ENCODE measurements around the gene GRIN2A.

GRIN2A gene

DNA sequence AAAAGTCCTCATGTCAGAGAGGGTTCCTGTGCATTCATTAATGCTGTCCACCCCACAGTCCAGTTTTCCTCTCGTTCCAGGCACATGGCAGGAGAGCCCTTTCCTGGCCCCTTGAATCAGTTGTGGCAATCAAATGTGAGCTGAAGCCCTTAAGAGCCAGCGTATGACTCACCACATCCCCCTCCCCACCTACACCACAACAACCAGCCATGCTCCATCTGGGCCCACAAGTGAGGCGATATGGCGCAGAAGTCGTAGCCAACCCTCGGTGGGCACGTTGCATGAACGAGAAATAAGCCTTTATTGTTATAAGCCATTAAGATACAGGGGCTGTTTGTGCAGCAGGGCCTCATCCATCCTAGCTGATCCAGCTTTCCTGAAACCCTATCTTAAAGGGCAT is 28.2 kb downstream of the GRIN2A start:
- H3K27ac ChIP-seq = no peak overlapping the region
- TF ChIP-seq, protein P1, sequence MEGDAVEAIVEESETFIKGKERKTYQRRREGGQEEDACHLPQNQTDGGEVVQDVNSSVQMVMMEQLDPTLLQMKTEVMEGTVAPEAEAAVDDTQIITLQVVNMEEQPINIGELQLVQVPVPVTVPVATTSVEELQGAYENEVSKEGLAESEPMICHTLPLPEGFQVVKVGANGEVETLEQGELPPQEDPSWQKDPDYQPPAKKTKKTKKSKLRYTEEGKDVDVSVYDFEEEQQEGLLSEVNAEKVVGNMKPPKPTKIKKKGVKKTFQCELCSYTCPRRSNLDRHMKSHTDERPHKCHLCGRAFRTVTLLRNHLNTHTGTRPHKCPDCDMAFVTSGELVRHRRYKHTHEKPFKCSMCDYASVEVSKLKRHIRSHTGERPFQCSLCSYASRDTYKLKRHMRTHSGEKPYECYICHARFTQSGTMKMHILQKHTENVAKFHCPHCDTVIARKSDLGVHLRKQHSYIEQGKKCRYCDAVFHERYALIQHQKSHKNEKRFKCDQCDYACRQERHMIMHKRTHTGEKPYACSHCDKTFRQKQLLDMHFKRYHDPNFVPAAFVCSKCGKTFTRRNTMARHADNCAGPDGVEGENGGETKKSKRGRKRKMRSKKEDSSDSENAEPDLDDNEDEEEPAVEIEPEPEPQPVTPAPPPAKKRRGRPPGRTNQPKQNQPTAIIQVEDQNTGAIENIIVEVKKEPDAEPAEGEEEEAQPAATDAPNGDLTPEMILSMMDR (conservative IDR thresholded peaks at IDR 0.05) = no peak
- no peak for TF ChIP-seq ZFX (IDR thresholded peaks at IDR 0.05)

DNA sequence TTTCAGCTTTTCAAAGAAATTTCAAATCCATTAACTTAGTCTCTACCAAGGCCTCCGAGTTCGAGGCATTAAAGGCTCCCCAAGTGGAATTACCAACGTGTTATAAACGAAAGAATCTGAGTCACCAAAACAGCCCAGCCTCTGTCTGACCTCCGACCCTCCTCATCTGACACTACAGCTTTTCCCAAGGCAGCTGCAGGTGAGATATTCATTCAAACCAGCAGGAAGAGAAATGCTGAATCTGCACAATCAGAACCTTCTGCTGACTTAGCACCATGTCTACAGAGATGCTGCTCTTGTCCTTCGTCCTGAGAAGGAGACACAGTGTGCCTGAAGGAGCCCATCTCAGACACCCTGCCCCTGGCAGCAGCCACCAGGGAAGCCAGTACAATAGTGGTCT is 30.5 kb downstream of the GRIN2A start:
- no peak overlapping the region for H3K27ac ChIP-seq
- TF ChIP-seq, protein P1 (conservative IDR thresholded peaks at IDR 0.05) = no peak

DNA sequence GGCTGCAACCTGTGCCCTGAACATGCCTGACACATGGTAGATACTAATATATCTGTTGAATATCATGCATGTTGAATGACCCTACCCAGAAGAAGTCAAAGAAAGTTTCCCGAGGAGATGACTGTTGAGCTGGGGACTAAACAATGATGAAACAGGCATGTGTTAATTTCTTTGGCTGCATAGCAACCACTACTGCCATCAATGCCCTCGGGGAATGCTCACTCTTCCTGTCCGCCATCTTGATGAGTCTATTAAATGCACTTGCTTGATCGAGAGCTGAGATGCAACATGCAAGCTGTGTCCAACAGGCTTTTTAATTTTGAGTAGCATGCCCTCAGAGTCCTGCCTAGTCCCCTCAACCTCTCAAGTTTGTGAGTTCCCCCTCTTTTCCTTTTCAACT is 31.3 kb downstream of the GRIN2A start:
- no peak for TF ChIP-seq ZFX (IDR thresholded peaks at IDR 0.05)
- TF ChIP-seq, protein P1 (conservative IDR thresholded peaks at IDR 0.05) = no peak
- H3K27ac ChIP-seq = no peak overlapping the region

DNA sequence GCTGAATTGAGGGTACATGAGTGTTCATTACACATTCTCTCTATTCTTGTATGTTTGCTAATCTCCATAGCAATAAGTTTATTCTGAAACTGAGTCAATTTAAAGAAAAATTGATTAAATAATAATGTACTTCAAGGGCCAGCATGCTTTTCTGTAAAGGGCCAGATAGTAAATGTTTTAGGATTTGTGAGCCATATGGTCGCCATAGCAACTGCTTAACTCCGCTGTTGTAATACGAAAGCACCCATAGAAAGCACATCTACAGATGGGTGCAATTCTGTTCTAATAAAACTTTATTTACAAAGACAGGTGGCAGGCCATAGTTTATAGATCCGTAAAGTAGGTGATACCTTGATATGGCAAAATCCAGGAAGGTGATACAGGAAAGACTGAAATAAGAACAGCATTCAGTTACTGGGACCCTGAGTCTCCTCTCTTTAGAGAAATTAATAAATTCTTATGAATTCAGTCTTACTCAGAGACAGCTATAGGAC is 36.6 kb downstream of the GRIN2A start:
- no peak overlapping the region for H3K27ac ChIP-seq
- TF ChIP-seq ZFX (IDR thresholded peaks at IDR 0.05) = no peak
- TF ChIP-seq, protein P1 (conservative IDR thresholded peaks at IDR 0.05) = no peak

DNA sequence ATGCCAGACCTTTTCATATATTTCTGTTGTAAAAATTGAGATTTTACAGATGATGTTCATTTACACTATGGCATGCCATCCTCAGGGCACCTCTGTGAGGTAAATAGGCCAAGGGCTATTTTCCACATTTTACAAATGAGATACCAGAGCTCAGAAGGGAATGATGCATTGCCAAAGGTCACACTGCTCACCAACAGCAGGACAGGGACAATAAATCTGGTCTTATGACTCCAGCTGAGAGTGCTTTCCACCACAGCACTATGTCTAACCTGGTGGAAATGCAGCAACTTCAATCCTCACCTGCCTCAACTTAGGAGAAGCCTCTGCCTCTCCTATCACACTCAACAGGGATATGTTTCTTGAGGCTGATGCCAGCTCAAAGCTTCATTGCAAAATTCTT is 40.6 kb downstream of the GRIN2A start:
- no peak for TF ChIP-seq ZFX (IDR thresholded peaks at IDR 0.05)
- TF ChIP-seq, protein P1 (conservative IDR thresholded peaks at IDR 0.05) = no peak
- H3K27ac ChIP-seq = no peak overlapping the region

DNA sequence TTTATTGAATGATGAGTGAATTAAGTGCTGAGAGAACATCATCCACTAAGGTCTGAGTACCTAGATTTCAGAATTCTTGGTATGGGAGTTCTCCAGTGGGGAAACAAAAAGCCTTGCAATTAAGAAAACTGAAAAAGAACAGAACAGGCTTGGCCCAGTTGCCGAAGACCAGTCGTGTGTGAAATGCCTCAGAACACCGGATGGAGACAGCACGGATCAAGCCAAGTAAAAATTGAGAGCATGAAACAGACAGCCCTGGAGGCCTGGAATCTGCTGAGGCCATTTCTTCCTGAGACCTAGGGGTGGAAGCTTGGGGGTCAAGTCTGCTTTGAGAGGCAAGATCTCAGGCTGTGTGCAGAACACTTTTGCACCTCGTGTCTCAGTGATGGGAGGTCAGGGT is 43.3 kb downstream of the GRIN2A start:
- H3K27ac ChIP-seq = no peak overlapping the region
- no peak for TF ChIP-seq ZFX (IDR thresholded peaks at IDR 0.05)

DNA sequence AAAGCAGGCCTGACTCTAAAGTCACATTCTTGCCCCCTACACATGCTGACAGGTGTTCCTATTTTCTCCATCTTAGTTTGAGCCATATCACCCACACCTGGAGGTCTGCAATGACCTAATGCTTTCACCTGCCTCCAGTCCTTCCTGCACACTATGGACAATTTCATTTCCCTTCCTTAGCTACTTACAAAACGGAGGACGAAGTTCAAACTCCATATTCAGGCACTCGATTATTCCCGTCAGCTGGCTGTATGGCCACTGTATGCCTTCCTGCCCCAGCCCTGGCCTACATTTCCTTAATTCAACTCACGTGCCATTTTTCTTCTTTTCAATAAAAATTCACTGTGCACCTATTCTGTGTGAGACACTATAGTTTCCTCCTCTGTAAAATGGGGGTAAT is 44.9 kb downstream of the GRIN2A start:
- TF ChIP-seq ZFX (IDR thresholded peaks at IDR 0.05) = no peak
- TF ChIP-seq, protein P1 (conservative IDR thresholded peaks at IDR 0.05) = no peak
- no peak overlapping the region for H3K27ac ChIP-seq

DNA sequence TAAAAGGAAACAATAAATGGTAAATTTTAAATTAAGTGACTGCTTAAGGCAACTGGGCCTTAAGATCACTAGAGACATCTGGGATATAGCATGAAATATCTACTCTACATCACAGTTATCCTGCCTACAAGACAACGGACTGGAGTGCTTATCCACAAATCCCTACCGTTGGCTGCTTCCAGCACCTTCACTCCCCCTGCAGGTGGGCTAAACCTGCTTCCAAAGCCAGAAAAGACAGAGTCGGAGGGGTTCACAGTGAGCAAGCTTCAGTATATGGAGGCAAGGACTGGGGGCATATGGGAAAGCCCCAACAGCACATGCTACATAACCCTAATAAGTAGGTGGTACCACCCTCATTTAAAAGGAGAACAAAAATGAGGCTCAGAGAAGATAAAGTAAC is 45.3 kb downstream of the GRIN2A start:
- H3K27ac ChIP-seq = no peak overlapping the region
- TF ChIP-seq ZFX (IDR thresholded peaks at IDR 0.05) = no peak
- TF ChIP-seq, protein P1 (conservative IDR thresholded peaks at IDR 0.05) = no peak

Data from C4-2B (cell line).